IMR-90 (cell line): Measurements from ENCODE around the gene RDH13. TPM values are rescaled to one million over a fixed set of nuclear protein-coding genes. Genes with fewer than 3 reads are reported as not detected.

ENCODE experiments used
- ATAC-seq: fragments of 200-7000 bp; cut with Tn5 transposase; 2 replicates; pipeline ENCODE4 v1.9.1; 2020; ENCODE audit warnings: low read depth, mild to moderate bottlenecking, moderate library complexity
- BruUV-seq: library from RNA; stranded (reverse); fragments of 400-500 nt; replicated peaks from 2 replicates; lab custom pipeline; 2021; lab: Mats Ljungman, UMichigan
- CTCF ChIA-PET: fragments of 300-600 bp; formaldehyde crosslinking; extraction: SDS; loops from one replicate; lab custom pipeline; 2021; ENCODE audit warnings: antibody characterized with exemption; lab: Yijun Ruan, JAX
- POLR2A ChIA-PET: fragments of 300-600 bp; sonication (Branson Sonifier 250); formaldehyde crosslinking; loops from one replicate; lab custom pipeline; 2022; ENCODE audit warnings: antibody characterized with exemption; ENCODE audit not compliant: unreplicated experiment; lab: Charles Lee
- DNase-seq: peaks from one replicate; pipeline ENCODE4 v3.0.0; 2013
- H2AFZ ChIP-seq: replicated peaks from 2 replicates; pipeline ENCODE3; 2013; ENCODE audit warnings: low read length, mild to moderate bottlenecking; ENCODE audit not compliant: poor library complexity
- H2AK5ac ChIP-seq: 2 replicates; pipeline ENCODE4 v1.6.1; 2013; ENCODE audit warnings: low read depth, low read length, inconsistent platforms
- H2AK9ac ChIP-seq: replicated peaks from 2 replicates; pipeline ENCODE3; 2013; ENCODE audit warnings: mild to moderate bottlenecking, low read depth, low read length, moderate library complexity; ENCODE audit not compliant: poor library complexity
- H2BK120ac ChIP-seq: 2 replicates; pipeline ENCODE4 v1.6.1; 2013; ENCODE audit warnings: low read depth, low read length, inconsistent platforms
- H2BK15ac ChIP-seq: 3 replicates; pipeline ENCODE4 v1.6.1; 2013; ENCODE audit warnings: low read depth, low read length, inconsistent platforms
- H2BK20ac ChIP-seq: 2 replicates; pipeline ENCODE4 v1.6.1; 2013; ENCODE audit warnings: low read depth, mild to moderate bottlenecking, inconsistent platforms, low read length, moderate library complexity
- H2BK5ac ChIP-seq: 2 replicates; pipeline ENCODE4 v1.6.1; 2013; ENCODE audit warnings: mild to moderate bottlenecking, low read depth, low read length, inconsistent platforms; ENCODE audit not compliant: poor library complexity, severe bottlenecking
- H3K14ac ChIP-seq: replicated peaks from 2 replicates; pipeline ENCODE4 v1.6.1; 2013; ENCODE audit warnings: low read depth, low read length, inconsistent platforms
- H3K18ac ChIP-seq: 2 replicates; pipeline ENCODE4 v1.6.1; 2013; ENCODE audit warnings: low read depth, low read length, control low read depth
- H3K23ac ChIP-seq: 2 replicates; pipeline ENCODE4 v1.6.1; 2013; ENCODE audit warnings: low read depth, low read length, inconsistent platforms
- H3K27ac ChIP-seq: 2 replicates; pipeline ENCODE4 v1.5.1; 2013; ENCODE audit warnings: mild to moderate bottlenecking, control low read depth, low read length; ENCODE audit not compliant: insufficient read depth
- H3K27me3 ChIP-seq: 2 replicates; pipeline ENCODE4 v1.6.1; 2013; ENCODE audit warnings: low read length; ENCODE audit not compliant: control insufficient read depth, insufficient read depth
- H3K36me3 ChIP-seq: 2 replicates; pipeline ENCODE4 v1.6.1; 2013; ENCODE audit warnings: low read length, mixed read lengths; ENCODE audit not compliant: control insufficient read depth, insufficient read depth
- H3K4ac ChIP-seq: 2 replicates; pipeline ENCODE4 v1.6.1; 2013; ENCODE audit warnings: low read depth, low read length, inconsistent platforms
- H3K4me1 ChIP-seq: 2 replicates; pipeline ENCODE4 v1.6.1; 2013; ENCODE audit warnings: low read length, mixed read lengths; ENCODE audit not compliant: control insufficient read depth, insufficient read depth
- H3K4me2 ChIP-seq: 2 replicates; pipeline ENCODE4 v1.6.1; 2013; ENCODE audit warnings: low read depth, mild to moderate bottlenecking, control low read depth, low read length, moderate library complexity
- H3K4me3 ChIP-seq: 2 replicates; pipeline ENCODE4 v1.5.1; 2013; ENCODE audit warnings: low read depth, mild to moderate bottlenecking, control low read depth, low read length, moderate library complexity; ENCODE audit not compliant: insufficient read depth
- H3K56ac ChIP-seq: 2 replicates; pipeline ENCODE4 v1.6.1; 2013; ENCODE audit warnings: low read length, inconsistent platforms; ENCODE audit not compliant: insufficient read depth; ENCODE audit errors: extremely low read depth
- H3K79me1 ChIP-seq, 2 experiments: 2 replicates each; pipeline ENCODE4 v1.6.1; 2013; ENCODE audit warnings: low read length in 2 of 2, inconsistent platforms in 1 of 2, low read depth in 1 of 2
- H3K9ac ChIP-seq: 2 replicates; pipeline ENCODE4 v1.6.1; 2013; ENCODE audit warnings: low read depth, low read length, control low read depth
- H3K9me1 ChIP-seq: 2 replicates; pipeline ENCODE4 v1.6.1; 2013; ENCODE audit warnings: low read length, inconsistent platforms; ENCODE audit not compliant: insufficient read depth
- H3K9me3 ChIP-seq: 2 replicates; pipeline ENCODE4 v1.6.1; 2013; ENCODE audit warnings: low read length; ENCODE audit not compliant: control insufficient read depth, insufficient read depth
- H4K20me1 ChIP-seq: 2 replicates; pipeline ENCODE4 v1.6.1; 2013; ENCODE audit warnings: low read length, inconsistent platforms; ENCODE audit not compliant: insufficient read depth
- H4K5ac ChIP-seq: 2 replicates; pipeline ENCODE4 v1.6.1; 2013; ENCODE audit warnings: mild to moderate bottlenecking, low read depth, low read length, control low read depth
- H4K8ac ChIP-seq, 2 experiments: 2 replicates each; pipeline ENCODE4 v1.6.1; 2013; ENCODE audit warnings: low read depth in 2 of 2, low read length in 2 of 2, control low read depth in 1 of 2, inconsistent platforms in 1 of 2
- H4K91ac ChIP-seq: 2 replicates; pipeline ENCODE4 v1.6.1; 2013; ENCODE audit warnings: low read depth, low read length, inconsistent platforms; ENCODE audit not compliant: insufficient read depth
- CEBPB ChIP-seq: IDR thresholded peaks from 2 replicates; pipeline ENCODE4 v1.6.1; 2012; ENCODE audit warnings: low read depth, low read length, improper control_type of control experiment
- FOS ChIP-seq: fragments of 150-350 bp; IDR thresholded peaks from 2 replicates; pipeline ENCODE4 v1.6.1; 2016; ENCODE audit warnings: low read depth, low read length
- MAFK ChIP-seq: IDR thresholded peaks from 2 replicates; pipeline ENCODE4 v1.6.1; 2012; ENCODE audit warnings: low read depth, low read length, improper control_type of control experiment
- MAZ ChIP-seq: IDR thresholded peaks from 2 replicates; pipeline ENCODE4 v1.6.1; 2012; ENCODE audit warnings: low read depth, mild to moderate bottlenecking, low read length, improper control_type of control experiment, moderate library complexity, borderline replicate concordance
- RAD21 ChIP-seq: IDR thresholded peaks from 2 replicates; pipeline ENCODE4 v1.6.1; 2012; ENCODE audit warnings: low read length, improper control_type of control experiment
- SMC3 ChIP-seq: fragments of 150-350 bp; IDR thresholded peaks from 2 replicates; pipeline ENCODE4 v1.6.1; 2016; ENCODE audit warnings: low read depth, mild to moderate bottlenecking, antibody characterized with exemption, low read length, moderate library complexity
- WGBS, 2 experiments: methylation state at CpG; one replicate each; pipeline versions ENCODE4 v1.1.5 to v1.1.7; 2013; ENCODE audit warnings: missing lambda C conversion rate in 2 of 2; ENCODE audit not compliant: insufficient read length in 1 of 2; ENCODE audit errors: extremely low coverage in 2 of 2; 5-methylcytosine and 5-hydroxymethylcytosine counted together
- dilution Hi-C: fragments of 300-500 bp; cut with HindIII; formaldehyde crosslinking; loops from one replicate; pipeline ENCODE4 v1.14.3; 2018; ENCODE audit warnings: low sequenced_read_pairs; ENCODE audit not compliant: unreplicated experiment
- in situ Hi-C: fragments of 300-500 bp; cut with MboI; formaldehyde crosslinking; loops from 3 replicates; pipeline ENCODE4 v1.14.3; 2019; ENCODE audit warnings: low sequenced_read_pairs, inconsistent platforms, mixed read lengths
- intact Hi-C: fragments of 100-400 bp; cut with micrococcal nuclease; formaldehyde crosslinking; loops from 2 replicates; pipeline ENCODE4 v1.10.0; 2022
- polyA plus RNA-seq, 3 experiments: library from polyadenylated mRNA; depleted of rRNA; stranded (reverse); fragments of >200 nt; gene quantifications; 2 replicates each; pipeline ENCODE4 v1.2.3, GENCODE V29; 2012; ENCODE audit warnings: low replicate concordance in 1 of 3
- total RNA-seq: library from RNA; depleted of rRNA; stranded (reverse); fragments of >200 nt; gene quantifications from 2 replicates; pipeline ENCODE4 v1.2.3, GENCODE V29; 2012
- TF ChIP-seq, protein P1 (sequence below): conservative IDR thresholded peaks from 2 replicates; pipeline ENCODE4 v1.5.1; 2012; ENCODE audit warnings: mild to moderate bottlenecking, low read depth, low read length, improper control_type of control experiment
- TF ChIP-seq, protein P2 (sequence below): fragments of 150-350 bp; IDR thresholded peaks from 2 replicates; pipeline ENCODE4 v1.6.1; 2017; ENCODE audit warnings: mild to moderate bottlenecking, antibody characterized with exemption, low read length, low read depth

The RDH13 gene
- total and polyA plus RNA-seq, 2 of the 4 experiments (the other 2 are of a cell fraction) = 7.5 to 7.8 TPM

DNA sequence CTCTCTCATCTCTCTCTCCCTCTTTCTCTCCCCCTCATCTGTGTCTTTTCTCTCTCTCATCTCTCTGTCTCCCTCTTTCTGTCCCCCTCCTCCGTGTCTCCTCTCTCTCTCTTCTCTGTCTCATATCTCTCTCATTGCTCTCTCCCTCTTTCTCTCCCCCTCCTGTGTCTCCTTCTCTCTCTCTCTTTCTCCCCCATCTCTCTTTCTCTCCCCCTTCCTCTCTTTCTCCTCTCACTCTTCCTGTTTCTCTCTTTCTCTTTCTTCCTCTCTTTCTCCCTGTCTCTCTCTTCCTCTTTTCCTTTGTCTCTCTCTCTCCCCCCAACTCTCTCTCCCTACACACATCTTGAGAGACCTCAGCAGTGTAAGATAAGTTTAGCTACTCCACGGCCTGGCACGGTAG, 4.9 kb upstream of the RDH13 start:
- Histone ChIP-seq H2BK120ac (no peak overlapping the region), H3K18ac (no peak overlapping the region), H2BK15ac (no peak overlapping the region), H3K79me1 (no peaks in the 10 kb centered on the region), H2BK5ac (no peak overlapping the region), H4K5ac (no peak overlapping the region), H4K91ac (no peak overlapping the region), H3K4ac (no peak overlapping the region), H2AK9ac (no peak overlapping the region), H3K4me3 (no peak overlapping the region), H3K14ac (no peak overlapping the region), H3K56ac (no peak overlapping the region), H2AK5ac (no peak overlapping the region), H3K27me3 (peaks cover 24% of the 10 kb centered on the region), H3K9ac (no peak overlapping the region), H3K27ac (no peak overlapping the region), H4K20me1 (no peaks in the 10 kb centered on the region; the same call in 1 of the 2 replicates), H3K36me3 (no peaks in the 10 kb centered on the region), H2BK20ac (no peak overlapping the region), H2AFZ (no peak overlapping the region), H3K4me1 (peaks cover 5% of the 10 kb centered on the region; the same call in 1 of the 2 replicates), H4K8ac (no peak overlapping the region), H3K23ac (no peak overlapping the region), H3K9me1 (no peaks in the 10 kb centered on the region), H3K4me2 (no peak overlapping the region), H3K9me3 (peaks cover 3% of the 10 kb centered on the region)
- dilution Hi-C loops (no loop called here), intact Hi-C loops (loop anchor here (10.0 kb wide), 1 partner anchor 593 kb away; the partner anchor contains the start of gene CDC42EP5), in situ Hi-C loops (no loop called here)
- ChIA-PET CTCF (no interaction called here), POLR2A (no interaction called here)
- 0% methylated on average over 1 of the region's 3 CpGs; no CpG with 5 or more reads in 1 of the 2 experiments for WGBS, 2 experiments
- TF ChIP-seq FOS (no peak), MAFK (no peak), SMC3 (no peak), MAZ (no peak), RAD21 (no peak), CEBPB (no peak)
- TF ChIP-seq, protein P1, sequence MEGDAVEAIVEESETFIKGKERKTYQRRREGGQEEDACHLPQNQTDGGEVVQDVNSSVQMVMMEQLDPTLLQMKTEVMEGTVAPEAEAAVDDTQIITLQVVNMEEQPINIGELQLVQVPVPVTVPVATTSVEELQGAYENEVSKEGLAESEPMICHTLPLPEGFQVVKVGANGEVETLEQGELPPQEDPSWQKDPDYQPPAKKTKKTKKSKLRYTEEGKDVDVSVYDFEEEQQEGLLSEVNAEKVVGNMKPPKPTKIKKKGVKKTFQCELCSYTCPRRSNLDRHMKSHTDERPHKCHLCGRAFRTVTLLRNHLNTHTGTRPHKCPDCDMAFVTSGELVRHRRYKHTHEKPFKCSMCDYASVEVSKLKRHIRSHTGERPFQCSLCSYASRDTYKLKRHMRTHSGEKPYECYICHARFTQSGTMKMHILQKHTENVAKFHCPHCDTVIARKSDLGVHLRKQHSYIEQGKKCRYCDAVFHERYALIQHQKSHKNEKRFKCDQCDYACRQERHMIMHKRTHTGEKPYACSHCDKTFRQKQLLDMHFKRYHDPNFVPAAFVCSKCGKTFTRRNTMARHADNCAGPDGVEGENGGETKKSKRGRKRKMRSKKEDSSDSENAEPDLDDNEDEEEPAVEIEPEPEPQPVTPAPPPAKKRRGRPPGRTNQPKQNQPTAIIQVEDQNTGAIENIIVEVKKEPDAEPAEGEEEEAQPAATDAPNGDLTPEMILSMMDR = no peak
- TF ChIP-seq, protein P2, sequence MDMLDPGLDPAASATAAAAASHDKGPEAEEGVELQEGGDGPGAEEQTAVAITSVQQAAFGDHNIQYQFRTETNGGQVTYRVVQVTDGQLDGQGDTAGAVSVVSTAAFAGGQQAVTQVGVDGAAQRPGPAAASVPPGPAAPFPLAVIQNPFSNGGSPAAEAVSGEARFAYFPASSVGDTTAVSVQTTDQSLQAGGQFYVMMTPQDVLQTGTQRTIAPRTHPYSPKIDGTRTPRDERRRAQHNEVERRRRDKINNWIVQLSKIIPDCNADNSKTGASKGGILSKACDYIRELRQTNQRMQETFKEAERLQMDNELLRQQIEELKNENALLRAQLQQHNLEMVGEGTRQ = no peak
- BruUV-seq = no TSS peak
- DNase-seq = no peak
- no peak for ATAC-seq
